ENCODE measurements around the gene MAPKAPK2. TPM values are rescaled to one million over a fixed set of nuclear protein-coding genes. Genes with fewer than 3 reads are reported as not detected.
A peak's percentile ranks its signal among the peaks of the same experiment; 100 is the strongest.

MAPKAPK2 gene
- total RNA-seq, 1 donor from 2014 or later, result 24.7 TPM

- Histone ChIP-seq H3K36me3 (no peaks in the 10 kb centered on the region), H3K9ac (no peak overlapping the region), H3F3A (ENCODE audit: low read depth) (peaks cover 3% of the 10 kb centered on the region), H3K27ac (no peak overlapping the region), H3K4me1 (peaks cover 5% of the 10 kb centered on the region), H3K79me2 (ENCODE audit: low read depth) (no peaks in the 10 kb centered on the region), H4K20me1 (ENCODE audit: low read depth) (no peaks in the 10 kb centered on the region), H3K9me3 (ENCODE audit: low read depth) (no peaks in the 10 kb centered on the region), H2AFZ (replicated peaks) (no peak overlapping the region), H3K4me2 (no peak overlapping the region), H3K27me3 (peaks cover 41% of the 10 kb centered on the region), H3K4me3 (no peak overlapping the region)
- TF ChIP-seq CTCF (IDR thresholded peaks at IDR 0.05) (no peak), EZH2 (IDR thresholded peaks at IDR 0.05) (no peak), EZH2phosphoT487 (IDR thresholded peaks at IDR 0.05) (no peak)
- Mint-ChIP-seq H3K27ac (no peak overlapping the region), H3K36me3 (no peaks in the 10 kb centered on the region), H3K4me3 (no peak overlapping the region), H3K9me3 (no peaks in the 10 kb centered on the region), H3K27me3 (ENCODE audit: insufficient read depth, low read depth) (peaks cover 7% of the 10 kb centered on the region), H3K4me1 (peaks cover 10% of the 10 kb centered on the region)
- no peak for DNase-seq (ENCODE audit: low spot score)
Measured at GRCh38 chr1:206678490-206678889, 6.2 kb upstream of the MAPKAPK2 start.

- H3F3A ChIP-seq (ENCODE audit: low read depth), result no peaks in the 10 kb centered on the region
- Mint-ChIP-seq H3K27ac (no peak overlapping the region), H3K27me3 (ENCODE audit: insufficient read depth, low read depth) (peaks cover 16% of the 10 kb centered on the region), H3K36me3 (no peaks in the 10 kb centered on the region), H3K4me1 (peaks cover 13% of the 10 kb centered on the region), H3K9me3 (no peaks in the 10 kb centered on the region), H3K4me3 (peak overlapping the region; percentile 22)
- TF ChIP-seq EZH2 (IDR thresholded peaks at IDR 0.05) (no peak), EZH2phosphoT487 (IDR thresholded peaks at IDR 0.05) (no peak), CTCF (IDR thresholded peaks at IDR 0.05) (no peak)
- H2AFZ ChIP-seq (replicated peaks), result no peak overlapping the region
- H3K9me3 ChIP-seq (ENCODE audit: low read depth), result no peaks in the 10 kb centered on the region
- DNase-seq (ENCODE audit: low spot score), result no peak
- no peak overlapping the region for H3K9ac ChIP-seq
- no peaks in the 10 kb centered on the region for H3K36me3 ChIP-seq
- H3K27me3 ChIP-seq, result peaks cover 52% of the 10 kb centered on the region
- peaks cover 6% of the 10 kb centered on the region for H3K4me1 ChIP-seq
- H3K79me2 ChIP-seq (ENCODE audit: low read depth), result no peaks in the 10 kb centered on the region
- no peak overlapping the region for H3K4me2 ChIP-seq
- H3K27ac ChIP-seq, result no peak overlapping the region
- H3K4me3 ChIP-seq, result no peak overlapping the region
- H4K20me1 ChIP-seq (ENCODE audit: low read depth), result no peaks in the 10 kb centered on the region
Measured at GRCh38 chr1:206679738-206680211, 4.9 kb upstream of the MAPKAPK2 start.

- no peak for TF ChIP-seq EZH2 (IDR thresholded peaks at IDR 0.05)
- TF ChIP-seq CTCF (IDR thresholded peaks at IDR 0.05), result no peak
- no peak for TF ChIP-seq EZH2phosphoT487 (IDR thresholded peaks at IDR 0.05)
- H3K79me2 ChIP-seq (ENCODE audit: low read depth), result no peaks in the 10 kb centered on the region
- no peaks in the 10 kb centered on the region for H4K20me1 ChIP-seq (ENCODE audit: low read depth)
- Mint-ChIP-seq H3K36me3 (no peaks in the 10 kb centered on the region), H3K4me1 (peaks cover 13% of the 10 kb centered on the region), H3K27me3 (ENCODE audit: insufficient read depth, low read depth) (peaks cover 16% of the 10 kb centered on the region), H3K27ac (no peak overlapping the region), H3K9me3 (no peaks in the 10 kb centered on the region), H3K4me3 (no peak overlapping the region)
- H3K4me1 ChIP-seq, result peaks cover 6% of the 10 kb centered on the region
- no peak for DNase-seq (ENCODE audit: low spot score)
- H3K27ac ChIP-seq, result no peak overlapping the region
- H3K9ac ChIP-seq, result no peak overlapping the region
- H3K9me3 ChIP-seq (ENCODE audit: low read depth), result no peaks in the 10 kb centered on the region
- H3F3A ChIP-seq (ENCODE audit: low read depth), result no peaks in the 10 kb centered on the region
- no peaks in the 10 kb centered on the region for H3K36me3 ChIP-seq
- H3K4me3 ChIP-seq, result no peak overlapping the region
- H3K27me3 ChIP-seq, result peaks cover 52% of the 10 kb centered on the region
- no peak overlapping the region for H2AFZ ChIP-seq (replicated peaks)
- no peak overlapping the region for H3K4me2 ChIP-seq
Measured at GRCh38 chr1:206680279-206680678, 4.4 kb upstream of the MAPKAPK2 start.
